K562 (cell line): ENCODE data around the gene COPS8. TPM values are rescaled to one million over a fixed set of nuclear protein-coding genes. Genes with fewer than 3 reads are reported as not detected.
A peak's percentile ranks its signal among the peaks of the same experiment; 100 is the strongest.

Experiments
- ATF7 ChIP-seq: fragments of 450-650 bp; IDR thresholded peaks from 2 replicates; pipeline ENCODE4 v1.7.1; 2014; ENCODE audit warnings: mild to moderate bottlenecking, moderate library complexity
- E2F4 ChIP-seq: sonication (generic); formaldehyde crosslinking; IDR thresholded peaks from 2 replicates; pipeline ENCODE4 v1.8.0; 2022; ENCODE audit warnings: mild to moderate bottlenecking, low read depth, missing genetic modification reagents
- ETS2 ChIP-seq: IDR thresholded peaks from 2 replicates; pipeline ENCODE4 v1.6.1; 2016; ENCODE audit warnings: borderline replicate concordance, missing genetic modification characterization, mild to moderate bottlenecking, moderate library complexity, missing compliant biosample characterization; ENCODE audit not compliant: poor library complexity, severe bottlenecking
- NFRKB ChIP-seq: fragments of 450-650 bp; IDR thresholded peaks from 2 replicates; pipeline ENCODE4 v1.6.1; 2016; ENCODE audit warnings: low read depth
- POLR2A ChIP-seq: fragments of 450-650 bp; conservative IDR thresholded peaks from 2 replicates; pipeline ENCODE4 v1.6.1; 2016
- SREBF1 ChIP-seq: fragments of 150-350 bp; IDR thresholded peaks from 2 replicates; pipeline ENCODE4 v1.6.1; 2014; ENCODE audit warnings: antibody characterized with exemption, low read depth, low read length, borderline replicate concordance
- TCF3 ChIP-seq: sonication (generic); formaldehyde crosslinking; IDR thresholded peaks from 2 replicates; pipeline ENCODE4 v1.4.0; 2020; ENCODE audit warnings: mild to moderate bottlenecking, missing genetic modification reagents
- ZKSCAN8 ChIP-seq: fragments of 200-800 bp; sonication (Bioruptor generic); IDR thresholded peaks from 2 replicates; pipeline ENCODE4 v1.6.1; 2016; ENCODE audit warnings: missing genetic modification characterization, missing compliant biosample characterization
- polyA plus RNA-seq, 8 experiments: library from polyadenylated mRNA; depleted of rRNA in 4 of 8; stranded (reverse) in 5 of 8; unstranded in 3 of 8; fragments of >200 nt; fragmentation: Nextera tagmentation in 2 of 8; fragmentation: Illumina TruSeq in 1 of 8; extraction: Ambion mirVana in 2 of 8; extraction: Trizol in 1 of 8; gene quantifications; 2 replicates each; pipeline versions ENCODE4 v1.2.1 to v1.2.3, GENCODE V29; 2011 to 2014; ENCODE audit warnings: inconsistent platforms in 1 of 8, missing spikeins in 1 of 8
- total RNA-seq, 7 experiments: library from RNA; depleted of rRNA in 6 of 7; stranded (reverse); fragments of >200 nt in 6 of 7; fragmentation: Illumina TruSeq in 2 of 7; extraction: Trizol in 2 of 7; gene quantifications; 2 replicates each; pipeline versions ENCODE4 v1.2.1 to v1.2.3, GENCODE V29; 2011 to 2021; ENCODE audit warnings: low replicate concordance in 1 of 7
- TF ChIP-seq, protein P1 (sequence below), 2 experiments: fragments of 450-650 bp; conservative IDR thresholded peaks; 2 replicates each; pipeline ENCODE4 v1.6.1; 2017; ENCODE audit warnings: mild to moderate bottlenecking in 2 of 2, moderate library complexity in 2 of 2
- TF ChIP-seq, protein P2 (sequence below): fragments of 450-650 bp; IDR thresholded peaks from 2 replicates; pipeline ENCODE4 v1.6.1; 2016; ENCODE audit warnings: mild to moderate bottlenecking, moderate library complexity

COPS8 gene
- total and polyA plus RNA-seq, 9 of the 15 experiments (the other 6 are each of a cell fraction or from before 2014, with no cell fraction given) = 28.2 to 97.3 (median 58.9) TPM

- TF ChIP-seq E2F4 (peak; percentile 75; the same call in 1 of the 2 replicates), TCF3 (CRISPR knock-in tag) (0 out of 2 replicates have a peak, but pooled peaks have one; percentile 17), NFRKB (0 out of 2 replicates have a peak, but pooled peaks have one; percentile 35), SREBF1 (no peak), ETS2 (tag) (no peak), ZKSCAN8 (CRISPR knock-in tag) (peak; percentile 53; the same call in 1 of the 2 replicates), POLR2A (peak; percentile 87), ATF7 (peak; percentile 72)
- TF ChIP-seq, protein P1, sequence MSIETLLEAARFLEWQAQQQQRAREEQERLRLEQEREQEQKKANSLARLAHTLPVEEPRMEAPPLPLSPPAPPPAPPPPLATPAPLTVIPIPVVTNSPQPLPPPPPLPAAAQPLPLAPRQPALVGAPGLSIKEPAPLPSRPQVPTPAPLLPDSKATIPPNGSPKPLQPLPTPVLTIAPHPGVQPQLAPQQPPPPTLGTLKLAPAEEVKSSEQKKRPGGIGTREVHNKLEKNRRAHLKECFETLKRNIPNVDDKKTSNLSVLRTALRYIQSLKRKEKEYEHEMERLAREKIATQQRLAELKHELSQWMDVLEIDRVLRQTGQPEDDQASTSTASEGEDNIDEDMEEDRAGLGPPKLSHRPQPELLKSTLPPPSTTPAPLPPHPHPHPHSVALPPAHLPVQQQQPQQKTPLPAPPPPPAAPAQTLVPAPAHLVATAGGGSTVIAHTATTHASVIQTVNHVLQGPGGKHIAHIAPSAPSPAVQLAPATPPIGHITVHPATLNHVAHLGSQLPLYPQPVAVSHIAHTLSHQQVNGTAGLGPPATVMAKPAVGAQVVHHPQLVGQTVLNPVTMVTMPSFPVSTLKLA (conservative IDR thresholded peaks at IDR 0.05) = peak in 1 of 2 experiments; percentile 76; a peak in 3 of 4 replicates
- TF ChIP-seq, protein P2, sequence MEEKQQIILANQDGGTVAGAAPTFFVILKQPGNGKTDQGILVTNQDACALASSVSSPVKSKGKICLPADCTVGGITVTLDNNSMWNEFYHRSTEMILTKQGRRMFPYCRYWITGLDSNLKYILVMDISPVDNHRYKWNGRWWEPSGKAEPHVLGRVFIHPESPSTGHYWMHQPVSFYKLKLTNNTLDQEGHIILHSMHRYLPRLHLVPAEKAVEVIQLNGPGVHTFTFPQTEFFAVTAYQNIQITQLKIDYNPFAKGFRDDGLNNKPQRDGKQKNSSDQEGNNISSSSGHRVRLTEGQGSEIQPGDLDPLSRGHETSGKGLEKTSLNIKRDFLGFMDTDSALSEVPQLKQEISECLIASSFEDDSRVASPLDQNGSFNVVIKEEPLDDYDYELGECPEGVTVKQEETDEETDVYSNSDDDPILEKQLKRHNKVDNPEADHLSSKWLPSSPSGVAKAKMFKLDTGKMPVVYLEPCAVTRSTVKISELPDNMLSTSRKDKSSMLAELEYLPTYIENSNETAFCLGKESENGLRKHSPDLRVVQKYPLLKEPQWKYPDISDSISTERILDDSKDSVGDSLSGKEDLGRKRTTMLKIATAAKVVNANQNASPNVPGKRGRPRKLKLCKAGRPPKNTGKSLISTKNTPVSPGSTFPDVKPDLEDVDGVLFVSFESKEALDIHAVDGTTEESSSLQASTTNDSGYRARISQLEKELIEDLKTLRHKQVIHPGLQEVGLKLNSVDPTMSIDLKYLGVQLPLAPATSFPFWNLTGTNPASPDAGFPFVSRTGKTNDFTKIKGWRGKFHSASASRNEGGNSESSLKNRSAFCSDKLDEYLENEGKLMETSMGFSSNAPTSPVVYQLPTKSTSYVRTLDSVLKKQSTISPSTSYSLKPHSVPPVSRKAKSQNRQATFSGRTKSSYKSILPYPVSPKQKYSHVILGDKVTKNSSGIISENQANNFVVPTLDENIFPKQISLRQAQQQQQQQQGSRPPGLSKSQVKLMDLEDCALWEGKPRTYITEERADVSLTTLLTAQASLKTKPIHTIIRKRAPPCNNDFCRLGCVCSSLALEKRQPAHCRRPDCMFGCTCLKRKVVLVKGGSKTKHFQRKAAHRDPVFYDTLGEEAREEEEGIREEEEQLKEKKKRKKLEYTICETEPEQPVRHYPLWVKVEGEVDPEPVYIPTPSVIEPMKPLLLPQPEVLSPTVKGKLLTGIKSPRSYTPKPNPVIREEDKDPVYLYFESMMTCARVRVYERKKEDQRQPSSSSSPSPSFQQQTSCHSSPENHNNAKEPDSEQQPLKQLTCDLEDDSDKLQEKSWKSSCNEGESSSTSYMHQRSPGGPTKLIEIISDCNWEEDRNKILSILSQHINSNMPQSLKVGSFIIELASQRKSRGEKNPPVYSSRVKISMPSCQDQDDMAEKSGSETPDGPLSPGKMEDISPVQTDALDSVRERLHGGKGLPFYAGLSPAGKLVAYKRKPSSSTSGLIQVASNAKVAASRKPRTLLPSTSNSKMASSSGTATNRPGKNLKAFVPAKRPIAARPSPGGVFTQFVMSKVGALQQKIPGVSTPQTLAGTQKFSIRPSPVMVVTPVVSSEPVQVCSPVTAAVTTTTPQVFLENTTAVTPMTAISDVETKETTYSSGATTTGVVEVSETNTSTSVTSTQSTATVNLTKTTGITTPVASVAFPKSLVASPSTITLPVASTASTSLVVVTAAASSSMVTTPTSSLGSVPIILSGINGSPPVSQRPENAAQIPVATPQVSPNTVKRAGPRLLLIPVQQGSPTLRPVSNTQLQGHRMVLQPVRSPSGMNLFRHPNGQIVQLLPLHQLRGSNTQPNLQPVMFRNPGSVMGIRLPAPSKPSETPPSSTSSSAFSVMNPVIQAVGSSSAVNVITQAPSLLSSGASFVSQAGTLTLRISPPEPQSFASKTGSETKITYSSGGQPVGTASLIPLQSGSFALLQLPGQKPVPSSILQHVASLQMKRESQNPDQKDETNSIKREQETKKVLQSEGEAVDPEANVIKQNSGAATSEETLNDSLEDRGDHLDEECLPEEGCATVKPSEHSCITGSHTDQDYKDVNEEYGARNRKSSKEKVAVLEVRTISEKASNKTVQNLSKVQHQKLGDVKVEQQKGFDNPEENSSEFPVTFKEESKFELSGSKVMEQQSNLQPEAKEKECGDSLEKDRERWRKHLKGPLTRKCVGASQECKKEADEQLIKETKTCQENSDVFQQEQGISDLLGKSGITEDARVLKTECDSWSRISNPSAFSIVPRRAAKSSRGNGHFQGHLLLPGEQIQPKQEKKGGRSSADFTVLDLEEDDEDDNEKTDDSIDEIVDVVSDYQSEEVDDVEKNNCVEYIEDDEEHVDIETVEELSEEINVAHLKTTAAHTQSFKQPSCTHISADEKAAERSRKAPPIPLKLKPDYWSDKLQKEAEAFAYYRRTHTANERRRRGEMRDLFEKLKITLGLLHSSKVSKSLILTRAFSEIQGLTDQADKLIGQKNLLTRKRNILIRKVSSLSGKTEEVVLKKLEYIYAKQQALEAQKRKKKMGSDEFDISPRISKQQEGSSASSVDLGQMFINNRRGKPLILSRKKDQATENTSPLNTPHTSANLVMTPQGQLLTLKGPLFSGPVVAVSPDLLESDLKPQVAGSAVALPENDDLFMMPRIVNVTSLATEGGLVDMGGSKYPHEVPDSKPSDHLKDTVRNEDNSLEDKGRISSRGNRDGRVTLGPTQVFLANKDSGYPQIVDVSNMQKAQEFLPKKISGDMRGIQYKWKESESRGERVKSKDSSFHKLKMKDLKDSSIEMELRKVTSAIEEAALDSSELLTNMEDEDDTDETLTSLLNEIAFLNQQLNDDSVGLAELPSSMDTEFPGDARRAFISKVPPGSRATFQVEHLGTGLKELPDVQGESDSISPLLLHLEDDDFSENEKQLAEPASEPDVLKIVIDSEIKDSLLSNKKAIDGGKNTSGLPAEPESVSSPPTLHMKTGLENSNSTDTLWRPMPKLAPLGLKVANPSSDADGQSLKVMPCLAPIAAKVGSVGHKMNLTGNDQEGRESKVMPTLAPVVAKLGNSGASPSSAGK = peak; percentile 75
Measured at GRCh38 chr2:237085248-237086221, at the start of gene COPS8 (continued).
